HS-27A (cell line): ENCODE results near the gene OR10S1.
"Not testable (repeated sequence)": the region's sequence is repeated elsewhere in the genome, so short reads cannot be mapped to it uniquely, and the experiment has no call there.

Experiments used
- DNase-seq: peaks from one replicate; pipeline ENCODE4 v3.0.0-alpha.2; 2012; ENCODE audit warnings: low read depth, missing footprints

OR10S1 gene, protein sequence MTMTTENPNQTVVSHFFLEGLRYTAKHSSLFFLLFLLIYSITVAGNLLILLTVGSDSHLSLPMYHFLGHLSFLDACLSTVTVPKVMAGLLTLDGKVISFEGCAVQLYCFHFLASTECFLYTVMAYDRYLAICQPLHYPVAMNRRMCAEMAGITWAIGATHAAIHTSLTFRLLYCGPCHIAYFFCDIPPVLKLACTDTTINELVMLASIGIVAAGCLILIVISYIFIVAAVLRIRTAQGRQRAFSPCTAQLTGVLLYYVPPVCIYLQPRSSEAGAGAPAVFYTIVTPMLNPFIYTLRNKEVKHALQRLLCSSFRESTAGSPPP

DNA sequence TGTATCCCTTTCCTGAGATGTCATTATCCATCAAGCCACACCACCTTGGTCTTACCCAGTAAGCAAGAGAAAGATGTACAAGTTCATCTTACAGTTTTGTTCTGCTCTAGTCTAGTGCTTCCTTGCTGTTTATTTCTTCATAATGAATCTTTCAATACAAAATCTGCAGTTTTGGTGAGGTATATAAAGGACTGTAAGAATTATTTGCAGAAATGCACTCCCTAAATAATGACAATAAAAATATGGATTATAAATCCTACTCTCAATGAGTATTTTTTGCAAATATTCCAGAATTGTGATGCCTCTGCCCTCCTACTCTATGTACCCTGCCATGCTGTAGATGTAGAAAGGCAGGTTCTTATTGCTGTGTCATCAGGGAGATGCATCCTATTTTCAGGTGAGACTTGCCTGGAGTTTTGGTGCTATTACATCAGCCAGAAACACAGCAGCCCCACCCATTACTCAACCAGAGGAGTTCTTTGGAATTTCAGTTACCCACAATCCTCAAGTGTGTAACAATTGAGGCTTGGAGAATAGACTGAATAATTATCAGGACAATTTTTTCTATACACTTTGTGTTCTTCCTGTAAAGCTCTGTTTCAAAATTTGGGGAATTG lies at the start of gene OR10S1:
Gene OR10S1, minus strand, starts transcription at position 51 of the 617 bp plus-strand sequence. CDS start 117 bp downstream, outside the sequence.
- no peak for DNase-seq

DNA sequence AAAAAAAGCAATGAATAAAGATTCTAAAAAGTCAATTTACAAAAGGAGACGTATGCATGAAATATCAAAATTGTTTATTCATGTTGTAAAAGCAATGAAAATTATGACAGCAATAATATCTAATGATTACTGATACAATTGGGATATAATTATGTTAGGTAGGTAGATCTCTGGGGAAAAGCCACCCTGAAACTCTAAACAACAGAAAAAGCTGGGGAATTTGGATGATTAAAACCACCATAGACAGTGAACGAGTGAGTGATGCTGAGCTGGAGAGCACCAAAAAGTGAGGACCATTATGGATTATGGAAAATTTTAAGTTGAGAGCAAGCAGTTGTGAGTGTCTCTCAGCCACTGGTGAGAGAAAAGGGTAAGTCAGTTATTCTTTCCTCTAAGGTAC lies 48.9 kb upstream of the OR10S1 start, which contains the start of gene OR10G8:
Gene OR10G8, plus strand, starts transcription at position 301 of the 400 bp plus-strand sequence. CDS start 2,825 bp downstream, outside the sequence.
- no peak for DNase-seq

DNA sequence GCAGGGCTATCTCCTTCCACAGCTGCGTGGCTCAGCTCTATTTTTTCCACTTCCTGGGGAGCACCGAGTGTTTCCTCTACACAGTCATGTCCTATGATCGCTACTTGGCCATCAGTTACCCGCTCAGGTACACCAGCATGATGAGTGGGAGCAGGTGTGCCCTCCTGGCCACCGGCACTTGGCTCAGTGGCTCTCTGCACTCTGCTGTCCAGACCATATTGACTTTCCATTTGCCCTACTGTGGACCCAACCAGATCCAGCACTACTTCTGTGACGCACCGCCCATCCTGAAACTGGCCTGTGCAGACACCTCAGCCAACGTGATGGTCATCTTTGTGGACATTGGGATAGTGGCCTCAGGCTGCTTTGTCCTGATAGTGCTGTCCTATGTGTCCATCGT lies 38.3 kb upstream of the OR10S1 start:
- DNase-seq: not testable (repeated sequence)

DNA sequence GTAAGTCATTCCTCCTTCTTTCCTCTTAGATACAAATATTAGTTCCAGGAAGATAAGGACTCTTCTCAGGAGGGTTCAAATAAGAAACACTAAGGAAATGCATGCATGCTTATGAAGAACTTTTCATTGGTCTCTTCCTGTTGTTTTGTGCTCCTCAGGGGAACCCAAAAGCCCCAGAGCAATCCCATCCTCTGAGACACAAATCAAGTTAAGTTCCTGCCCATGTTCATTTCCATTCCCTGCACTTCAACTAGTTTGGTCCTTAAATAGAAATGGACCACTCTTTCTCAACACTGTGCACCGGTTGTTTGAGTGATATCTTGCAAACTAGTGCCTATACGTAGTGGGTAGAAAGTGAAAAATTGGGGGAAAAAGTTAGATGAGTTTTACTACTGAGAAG lies 35.1 kb upstream of the OR10S1 start, which contains the start of gene OR10G4:
Gene OR10G4, plus strand, starts transcription at position 301 of the 400 bp plus-strand sequence. CDS start 2,578 bp downstream, outside the sequence.
- no peak for DNase-seq

DNA sequence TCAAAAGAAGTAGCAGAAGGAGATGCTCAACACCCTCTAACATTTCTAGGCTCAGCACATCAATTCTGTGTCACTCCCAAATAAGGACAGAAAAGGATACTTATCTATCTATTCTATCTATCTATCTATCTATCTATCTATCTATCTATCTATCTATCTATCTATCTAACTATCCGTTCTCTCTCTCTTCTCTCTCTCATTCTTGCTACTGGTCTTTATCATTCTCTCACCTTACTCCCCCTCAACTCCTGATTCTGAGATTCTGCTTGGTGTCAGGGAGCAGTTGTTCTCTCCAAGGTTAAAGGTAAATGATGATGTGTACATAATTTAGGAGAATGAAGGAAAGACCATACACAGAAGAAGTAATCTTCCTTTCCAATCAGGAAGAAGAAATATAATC lies 17.5 kb upstream of the OR10S1 start, which contains the start of gene OR10G6:
Gene OR10G6, minus strand, starts transcription at position 43 of the 400 bp plus-strand sequence. Its CDS starts 0 bp downstream, at position 43.
- DNase-seq: no peak

DNA sequence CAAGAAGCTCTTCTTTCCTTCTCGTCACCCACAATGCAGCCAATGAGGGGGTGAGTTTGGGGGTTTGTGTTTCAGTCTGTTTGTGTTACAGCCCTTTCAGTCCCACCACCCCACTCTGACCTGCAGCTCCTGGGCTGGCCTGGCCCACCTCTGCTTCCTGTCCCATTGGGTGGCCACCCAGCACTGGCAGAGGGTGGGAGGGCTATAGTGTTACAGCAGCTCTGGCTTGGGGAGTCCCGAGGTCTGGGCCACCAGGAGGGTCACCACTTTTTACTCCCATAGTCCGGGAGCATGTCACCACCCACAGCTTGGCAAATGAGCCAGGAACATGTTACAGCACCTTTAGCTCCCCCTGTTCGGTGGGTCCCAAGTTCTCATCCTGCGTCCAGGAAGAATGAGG lies 1.7 kb upstream of the OR10S1 start:
- DNase-seq: no peak

DNA sequence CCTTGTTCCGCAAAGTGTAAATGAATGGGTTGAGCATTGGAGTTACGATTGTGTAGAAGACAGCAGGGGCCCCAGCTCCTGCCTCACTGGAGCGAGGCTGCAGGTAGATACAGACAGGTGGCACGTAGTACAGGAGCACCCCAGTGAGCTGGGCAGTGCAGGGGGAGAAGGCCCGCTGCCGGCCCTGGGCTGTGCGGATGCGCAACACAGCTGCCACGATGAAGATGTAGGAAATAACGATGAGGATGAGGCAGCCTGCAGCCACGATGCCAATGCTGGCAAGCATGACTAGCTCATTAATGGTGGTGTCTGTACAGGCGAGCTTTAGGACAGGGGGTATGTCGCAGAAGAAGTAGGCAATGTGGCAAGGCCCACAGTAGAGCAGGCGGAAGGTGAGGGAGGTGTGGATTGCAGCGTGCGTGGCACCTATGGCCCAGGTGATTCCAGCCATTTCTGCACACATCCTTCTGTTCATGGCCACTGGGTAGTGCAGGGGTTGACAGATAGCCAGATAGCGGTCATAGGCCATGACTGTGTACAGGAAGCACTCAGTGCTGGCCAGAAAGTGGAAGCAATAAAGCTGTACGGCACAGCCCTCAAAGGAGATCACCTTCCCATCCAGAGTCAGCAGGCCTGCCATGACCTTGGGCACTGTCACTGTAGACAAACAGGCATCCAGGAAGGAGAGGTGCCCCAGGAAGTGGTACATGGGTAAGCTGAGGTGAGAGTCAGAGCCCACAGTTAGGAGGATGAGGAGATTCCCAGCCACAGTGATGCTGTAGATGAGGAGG lies 616 bp downstream of the OR10S1 start:
- no peak for DNase-seq

DNA sequence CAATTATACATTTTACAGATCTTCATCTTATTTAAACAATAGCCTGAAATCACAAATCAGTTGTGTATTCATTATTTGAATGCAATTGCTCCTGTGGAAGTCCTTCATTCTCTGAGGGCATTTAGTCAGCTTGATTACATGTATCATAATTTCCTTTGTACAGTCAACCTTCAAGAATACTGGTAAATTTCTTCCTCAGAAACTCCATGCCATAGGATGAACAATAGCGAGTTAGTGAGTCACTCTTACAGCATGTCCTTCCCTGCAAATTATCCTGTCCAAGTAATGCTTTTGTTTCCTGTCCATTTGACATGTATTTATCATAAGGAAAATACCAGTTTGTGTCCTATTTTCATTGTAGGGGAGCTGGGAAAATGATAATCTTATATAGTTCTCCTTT lies 3.8 kb downstream of the OR10S1 start:
- DNase-seq: no peak

DNA sequence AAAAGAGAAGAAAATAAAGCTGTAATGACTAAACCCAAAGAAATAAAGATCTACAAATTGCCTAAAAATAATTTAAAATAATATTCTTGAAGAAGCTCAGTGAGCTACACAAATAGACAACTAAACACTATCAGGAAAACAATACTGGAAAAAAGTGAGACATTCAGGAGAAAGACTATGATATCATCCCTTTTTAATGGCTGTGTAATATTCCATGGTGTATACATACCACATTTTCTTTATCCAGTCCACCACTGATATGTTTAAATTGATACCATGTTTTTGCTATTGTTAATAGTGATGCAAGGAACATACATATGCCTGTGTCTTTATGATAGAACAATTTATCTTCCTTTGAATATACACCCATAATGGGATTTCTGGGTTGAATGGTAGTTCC lies 20.8 kb downstream of the OR10S1 start:
- DNase-seq: no peak

DNA sequence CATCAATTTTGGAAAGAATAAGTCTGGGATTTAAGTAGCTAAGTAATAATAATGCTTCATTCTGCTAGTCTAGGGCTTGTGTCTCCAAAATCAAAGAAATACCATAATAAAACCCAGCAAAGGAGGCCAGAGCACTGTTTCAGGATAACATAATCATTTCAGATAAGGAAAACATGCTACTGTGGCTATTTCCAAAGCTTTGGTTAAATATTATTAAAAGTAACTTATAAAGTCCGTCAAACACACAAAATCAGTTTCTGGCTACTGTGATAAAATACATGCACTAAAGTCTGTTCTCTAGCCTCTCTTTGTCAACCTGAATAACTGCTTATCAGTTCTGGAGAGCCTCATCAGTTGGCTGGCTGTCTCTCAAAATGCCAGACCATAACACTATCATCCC lies 32.4 kb downstream of the OR10S1 start:
- DNase-seq: no peak

DNA sequence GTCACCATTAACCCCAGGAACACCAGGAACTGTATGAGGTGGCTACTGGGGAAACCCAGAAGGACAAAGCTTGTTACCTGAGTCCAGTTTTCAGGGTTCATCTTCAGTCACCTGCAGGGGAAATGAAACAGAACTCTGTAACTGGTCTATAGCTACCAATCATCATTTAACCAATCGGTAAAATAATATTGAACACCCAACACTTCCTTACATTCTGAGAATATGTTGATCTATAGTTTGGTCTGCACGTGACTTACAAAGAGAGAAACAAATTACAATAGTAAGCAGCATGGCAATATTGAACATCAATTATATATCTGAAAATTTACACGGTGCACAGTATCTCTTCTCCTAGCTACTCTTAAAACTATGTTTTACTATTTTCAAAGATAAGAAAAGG lies 33.8 kb downstream of the OR10S1 start, which contains the start of gene OR6T1:
Gene OR6T1, minus strand, starts transcription at position 101 of the 400 bp plus-strand sequence. Its CDS starts 0 bp downstream, at position 101.
- no peak for DNase-seq

DNA sequence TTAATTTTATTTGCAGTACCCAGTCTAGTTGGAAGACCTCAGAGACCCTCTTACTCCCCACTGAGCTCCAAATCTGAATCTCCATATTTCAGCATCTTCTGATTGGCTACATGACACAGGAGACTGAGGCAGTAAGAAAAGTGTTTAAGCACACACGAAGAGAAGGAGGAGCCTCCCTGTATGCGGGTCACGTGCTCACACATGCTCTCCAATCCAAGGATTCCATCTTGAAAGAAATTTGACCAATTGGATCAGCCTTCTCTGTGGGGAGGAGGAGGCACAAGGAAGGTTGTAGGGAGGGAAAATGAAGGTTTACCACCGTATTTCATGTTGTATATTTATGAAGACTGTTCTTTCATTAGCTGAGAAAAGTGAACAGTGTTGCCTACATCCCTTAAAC lies 35.2 kb downstream of the OR10S1 start:
- DNase-seq: no peak

DNA sequence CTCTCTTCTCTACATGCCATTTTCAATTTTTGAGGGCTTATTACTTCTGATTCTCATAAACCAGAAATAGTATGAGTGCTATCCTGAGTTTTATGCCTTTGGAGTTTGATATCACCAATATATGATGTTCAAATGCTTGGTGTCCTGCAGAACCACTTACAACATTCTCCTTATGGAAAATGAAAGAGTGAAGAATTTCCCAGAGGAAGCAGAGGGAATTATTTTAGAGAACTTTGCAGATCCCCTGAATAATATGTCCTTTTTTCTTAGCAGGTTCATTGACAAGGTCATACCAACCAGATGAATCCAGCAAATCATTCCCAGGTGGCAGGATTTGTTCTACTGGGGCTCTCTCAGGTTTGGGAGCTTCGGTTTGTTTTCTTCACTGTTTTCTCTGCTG lies 38.3 kb downstream of the OR10S1 start, which contains the start of gene OR4D5:
Gene OR4D5, plus strand, starts transcription at position 301 of the 400 bp plus-strand sequence. Its CDS starts 0 bp downstream, at position 301.
- DNase-seq: no peak
